Measurements from ENCODE around the gene C6orf132.

DNA sequence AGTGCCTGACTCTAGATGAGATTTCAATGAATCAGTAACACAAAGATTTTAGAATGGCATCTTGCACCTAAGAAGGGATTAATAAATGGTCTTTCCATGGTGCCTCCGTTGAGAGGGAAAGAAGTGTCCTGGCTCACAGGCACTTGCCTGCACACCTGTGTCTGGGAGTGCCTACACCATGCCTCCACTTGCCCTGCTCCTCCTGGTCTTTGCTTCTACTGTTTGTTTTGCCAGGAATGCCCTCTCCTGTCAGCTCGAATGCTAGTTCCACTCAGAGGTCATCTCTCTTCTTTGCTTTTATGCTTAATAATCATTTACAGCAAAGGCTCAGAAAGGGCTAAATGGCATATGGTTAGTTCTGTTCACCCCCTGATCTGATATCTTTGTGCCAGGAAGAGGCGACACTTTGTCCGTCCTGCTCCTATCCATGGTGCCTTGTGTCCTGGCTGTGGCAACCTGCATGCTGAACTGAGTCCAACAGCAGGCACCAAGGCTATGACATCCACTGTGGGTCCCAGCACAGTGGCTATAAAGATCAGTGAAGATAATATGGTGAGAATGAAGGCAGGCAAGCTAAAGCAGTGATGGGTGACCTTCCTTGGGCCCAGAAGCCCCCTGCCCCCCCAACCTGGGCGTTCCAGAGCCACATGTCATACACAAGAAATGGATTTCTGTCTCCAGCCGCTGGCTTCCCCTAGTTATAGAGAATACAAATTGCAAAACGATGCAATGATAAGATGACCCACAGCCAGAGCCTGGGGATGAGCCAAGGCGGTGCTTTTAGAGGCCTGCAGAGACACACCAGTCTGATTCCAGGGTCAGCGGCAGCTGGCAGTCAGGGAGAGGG, 1.4 kb downstream of the C6orf132 start:
- TF ChIP-seq, protein P1, sequence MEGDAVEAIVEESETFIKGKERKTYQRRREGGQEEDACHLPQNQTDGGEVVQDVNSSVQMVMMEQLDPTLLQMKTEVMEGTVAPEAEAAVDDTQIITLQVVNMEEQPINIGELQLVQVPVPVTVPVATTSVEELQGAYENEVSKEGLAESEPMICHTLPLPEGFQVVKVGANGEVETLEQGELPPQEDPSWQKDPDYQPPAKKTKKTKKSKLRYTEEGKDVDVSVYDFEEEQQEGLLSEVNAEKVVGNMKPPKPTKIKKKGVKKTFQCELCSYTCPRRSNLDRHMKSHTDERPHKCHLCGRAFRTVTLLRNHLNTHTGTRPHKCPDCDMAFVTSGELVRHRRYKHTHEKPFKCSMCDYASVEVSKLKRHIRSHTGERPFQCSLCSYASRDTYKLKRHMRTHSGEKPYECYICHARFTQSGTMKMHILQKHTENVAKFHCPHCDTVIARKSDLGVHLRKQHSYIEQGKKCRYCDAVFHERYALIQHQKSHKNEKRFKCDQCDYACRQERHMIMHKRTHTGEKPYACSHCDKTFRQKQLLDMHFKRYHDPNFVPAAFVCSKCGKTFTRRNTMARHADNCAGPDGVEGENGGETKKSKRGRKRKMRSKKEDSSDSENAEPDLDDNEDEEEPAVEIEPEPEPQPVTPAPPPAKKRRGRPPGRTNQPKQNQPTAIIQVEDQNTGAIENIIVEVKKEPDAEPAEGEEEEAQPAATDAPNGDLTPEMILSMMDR (IDR thresholded peaks at IDR 0.05): no peak
- TF ChIP-seq POLR2A (IDR thresholded peaks at IDR 0.05): no peak
